Endothelial cell of umbilical vein (primary cell): ENCODE results near the gene TNFSF4. TPM values are rescaled to one million over a fixed set of nuclear protein-coding genes. Genes with fewer than 3 reads are reported as not detected.

Experiments
- BruUV-seq: library from RNA; stranded (reverse); fragments of 400-500 nt; replicated peaks from 2 replicates; lab custom pipeline; 2021; lab: Mats Ljungman, UMichigan
- CTCF ChIA-PET: fragments of 300-600, 350-600 bp; sonication (Branson Sonifier 250); formaldehyde crosslinking; loops from one replicate; lab custom pipeline; 2021; ENCODE audit warnings: antibody characterized with exemption, inconsistent platforms; lab: Charles Lee
- POLR2A ChIA-PET: fragments of 300-600, 350-600 bp; sonication (Branson Sonifier 250); formaldehyde crosslinking; loops from one replicate; lab custom pipeline; 2021; ENCODE audit warnings: antibody characterized with exemption, inconsistent platforms; lab: Charles Lee
- DNase-seq: peaks from one replicate; pipeline ENCODE4 v3.0.0-alpha.2; 2011; ENCODE audit warnings: low read depth, low spot score
- FAIRE-seq: peaks from 2 replicates; lab custom pipeline; 2011; peaks lifted over from hg19 to GRCh38; lab: Jason Lieb, UNC
- H2AFZ ChIP-seq: 2 replicates; pipeline ENCODE4 v1.6.0; 2012; ENCODE audit warnings: low read depth, low read length, control low read depth, inconsistent platforms
- H3K27ac ChIP-seq: 2 replicates; pipeline ENCODE4 v1.5.1; 2011; ENCODE audit warnings: low read depth, mild to moderate bottlenecking, control low read depth, low read length, moderate library complexity; ENCODE audit not compliant: insufficient read depth
- H3K27me3 ChIP-seq, 2 experiments: 2 replicates each; pipeline versions ENCODE4 v1.6.0 to v1.6.1; 2011; ENCODE audit warnings: low read length in 2 of 2, mixed read lengths in 1 of 2; ENCODE audit not compliant: control insufficient read depth in 2 of 2, insufficient read depth in 2 of 2
- H3K36me3 ChIP-seq, 2 experiments: 2 replicates in 1 of 2; 3 replicates in 1 of 2; pipeline ENCODE4 v1.5.1; 2011; ENCODE audit warnings: low read length in 2 of 2, mild to moderate bottlenecking in 1 of 2, moderate library complexity in 1 of 2; ENCODE audit not compliant: control insufficient read depth in 2 of 2, insufficient read depth in 2 of 2; ENCODE audit errors: extremely low read depth in 1 of 2
- H3K4me1 ChIP-seq: 3 replicates; pipeline ENCODE4 v1.5.1; 2011; ENCODE audit warnings: mild to moderate bottlenecking, low read length; ENCODE audit not compliant: control insufficient read depth, insufficient read depth; ENCODE audit errors: extremely low read depth
- H3K4me2 ChIP-seq: 2 replicates; pipeline ENCODE4 v1.6.1; 2011; ENCODE audit warnings: low read length, control low read depth, mixed read lengths; ENCODE audit not compliant: insufficient read depth
- H3K4me3 ChIP-seq, 3 experiments: fragments of 200-600 bp in 1 of 3; sonication (generic), shearing (Covaris generic) in 1 of 3; replicated peaks in 1 of 3; 2 replicates each; pipeline ENCODE4 v1.5.1; 2011 to 2016; ENCODE audit warnings: control low read depth in 3 of 3, low read length in 3 of 3, mild to moderate bottlenecking in 2 of 3, inconsistent platforms in 1 of 3, low read depth in 1 of 3, moderate library complexity in 1 of 3; ENCODE audit not compliant: insufficient read depth in 1 of 3
- H3K79me2 ChIP-seq: 2 replicates; pipeline ENCODE4 v1.6.0; 2012; ENCODE audit warnings: low read length, inconsistent platforms; ENCODE audit not compliant: control insufficient read depth, insufficient read depth
- H3K9ac ChIP-seq: replicated peaks from 2 replicates; pipeline ENCODE3; 2011; ENCODE audit warnings: low read length, control low read depth; ENCODE audit not compliant: insufficient read depth; ENCODE audit errors: extremely low read depth
- H3K9me1 ChIP-seq: replicated peaks from 3 replicates; pipeline ENCODE4 v1.6.0; 2011; ENCODE audit warnings: mild to moderate bottlenecking, low read length; ENCODE audit not compliant: control insufficient read depth, insufficient read depth; ENCODE audit errors: extremely low read depth
- H3K9me3 ChIP-seq: replicated peaks from 2 replicates; pipeline ENCODE4 v1.5.1; 2012; ENCODE audit warnings: low read length, inconsistent platforms; ENCODE audit not compliant: control insufficient read depth, insufficient read depth
- H4K20me1 ChIP-seq: replicated peaks from 2 replicates; pipeline ENCODE3; 2011; ENCODE audit warnings: mild to moderate bottlenecking, low read length; ENCODE audit not compliant: control insufficient read depth, insufficient read depth; ENCODE audit errors: extremely low read depth
- CTCF ChIP-seq, 2 donors: IDR thresholded peaks; 1 replicate in 1 of 2; 2 replicates in 1 of 2; pipeline ENCODE4 v1.5.1; 2011; ENCODE audit warnings: low read length in 2 of 2, mild to moderate bottlenecking in 2 of 2, moderate library complexity in 2 of 2, control low read depth in 1 of 2, inconsistent platforms in 1 of 2, low read depth in 1 of 2; ENCODE audit not compliant: insufficient read depth in 1 of 2; ENCODE audit errors: extremely low read depth in 1 of 2
- EZH2 ChIP-seq: IDR thresholded peaks from 2 replicates; pipeline ENCODE4 v1.6.1; 2012; ENCODE audit warnings: borderline replicate concordance, low read depth, mild to moderate bottlenecking, moderate library complexity, low read length, inconsistent platforms; ENCODE audit not compliant: severe bottlenecking
- FOS ChIP-seq: IDR thresholded peaks from 2 replicates; pipeline ENCODE4 v1.6.1; 2011; ENCODE audit warnings: mild to moderate bottlenecking, low read length, moderate library complexity, borderline replicate concordance; ENCODE audit not compliant: insufficient read depth
- GATA2 ChIP-seq: IDR thresholded peaks from 2 replicates; pipeline ENCODE4 v1.7.0; 2011; ENCODE audit warnings: low read depth, mild to moderate bottlenecking, moderate library complexity, mixed read lengths, low read length; ENCODE audit not compliant: insufficient read length, insufficient read depth
- JUN ChIP-seq: IDR thresholded peaks from 2 replicates; pipeline ENCODE4 v1.6.1; 2011; ENCODE audit warnings: borderline replicate concordance, low read depth; ENCODE audit not compliant: insufficient read length, insufficient read depth
- MAX ChIP-seq: IDR thresholded peaks from 2 replicates; pipeline ENCODE4 v1.6.1; 2011; ENCODE audit not compliant: insufficient read depth, insufficient read length
- MYC ChIP-seq: IDR thresholded peaks from one replicate; pipeline ENCODE4 v1.6.1; 2011; ENCODE audit warnings: mild to moderate bottlenecking, low read depth, low read length
- POLR2A ChIP-seq: IDR thresholded peaks from 2 replicates; pipeline ENCODE4 v1.6.1; 2012; ENCODE audit warnings: low read depth, mild to moderate bottlenecking, control low read depth, low read length
- POLR2AphosphoS5 ChIP-seq: IDR thresholded peaks from 2 replicates; pipeline ENCODE4 v1.6.1; 2012; ENCODE audit warnings: low read depth, mild to moderate bottlenecking, control low read depth, low read length, moderate library complexity; ENCODE audit not compliant: insufficient read depth
- dilution Hi-C: fragments of 300-500 bp; cut with MboI; formaldehyde crosslinking; loops from one replicate; pipeline ENCODE4 v1.15.0; 2019; ENCODE audit warnings: low sequenced_read_pairs; ENCODE audit not compliant: extremely low pct_ligation_motif_present
- intact Hi-C: fragments of 100-400 bp; cut with micrococcal nuclease; formaldehyde crosslinking; loops from one replicate; pipeline ENCODE4 v1.10.0; 2022
- polyA plus RNA-seq, 4 experiments: library from polyadenylated mRNA; depleted of rRNA in 3 of 4; stranded (reverse) in 3 of 4; unstranded in 1 of 4; fragments of >200 nt; gene quantifications; 2 replicates each; pipeline versions ENCODE4 v1.2.1 to v1.2.3, GENCODE V29; 2011 to 2012; ENCODE audit warnings: missing spikeins in 1 of 4
- total RNA-seq: library from RNA; stranded (reverse); gene quantifications from 2 replicates; pipeline ENCODE4 v1.2.3, GENCODE V29; 2021

TNFSF4 gene
- total and polyA plus RNA-seq, 2 donors (not counting 3 experiments of a cell fraction or from before 2014, with no cell fraction given) = 44.9 to 88.1 TPM

- no peak overlapping the region for H2AFZ ChIP-seq
- DNase-seq (no peak), FAIRE-seq (no peak)
- no peaks in the 10 kb centered on the region for H3K36me3 ChIP-seq
- dilution Hi-C loops (no loop called here), intact Hi-C loops (no loop called here)
- ChIA-PET CTCF (interaction anchor here (0.9 to 1.0 kb wide), 2 partner anchors 10 to 16 kb away, joined by 3 read pairs; no protein-coding TSS in a partner anchor), POLR2A (no interaction called here)
- no peak overlapping the region for H3K9ac ChIP-seq
- no peak overlapping the region for H3K27ac ChIP-seq
- TF ChIP-seq POLR2AphosphoS5 (no peak), GATA2 (no peak), POLR2A (no peak), FOS (no peak)
- H3K4me1 ChIP-seq = peaks cover 2% of the 10 kb centered on the region
- no TSS peak for BruUV-seq
- H4K20me1 ChIP-seq = no peaks in the 10 kb centered on the region
- no peaks in the 10 kb centered on the region for H3K79me2 ChIP-seq
- H3K9me1 ChIP-seq = no peaks in the 10 kb centered on the region
- H3K4me3 ChIP-seq = no peak overlapping the region
- H3K27me3 ChIP-seq = no peaks in the 10 kb centered on the region
- H3K9me3 ChIP-seq = no peaks in the 10 kb centered on the region
- H3K4me2 ChIP-seq = no peak overlapping the region
Measured at GRCh38 chr1:173213665-173214064, 6.5 kb upstream of the TNFSF4 start.

- intact Hi-C loops (no loop called here), dilution Hi-C loops (no loop called here)
- ChIA-PET CTCF (interaction anchor here (0.9 kb wide), 1 partner anchor 16 kb away, joined by 3 read pairs; no protein-coding TSS in a partner anchor), POLR2A (no interaction called here)
- Histone ChIP-seq H3K4me2 (no peak overlapping the region), H3K4me3 (no peak overlapping the region), H3K9ac (no peak overlapping the region), H3K79me2 (no peaks in the 10 kb centered on the region), H2AFZ (no peak overlapping the region), H3K4me1 (peaks cover 2% of the 10 kb centered on the region), H3K9me1 (no peaks in the 10 kb centered on the region), H3K9me3 (no peaks in the 10 kb centered on the region), H3K27me3 (no peaks in the 10 kb centered on the region), H3K27ac (no peak overlapping the region), H3K36me3 (no peaks in the 10 kb centered on the region), H4K20me1 (no peaks in the 10 kb centered on the region)
- FAIRE-seq (no peak), DNase-seq (no peak)
- TF ChIP-seq EZH2 (no peak), JUN (no peak), FOS (no peak), MYC (no peak), POLR2AphosphoS5 (no peak), CTCF (IDR thresholded peaks at IDR 0.05; ENCODE audit: extremely low read depth in 1 of 2, insufficient read depth in 1 of 2, low read depth in 1 of 2, low read length in 2 of 2) (no peak), GATA2 (no peak), POLR2A (no peak), MAX (no peak)
- BruUV-seq = no TSS peak
Measured at GRCh38 chr1:173212952-173213491, 5.9 kb upstream of the TNFSF4 start.
